ENCODE measurements around the gene NRG2.

The NRG2 gene

DNA sequence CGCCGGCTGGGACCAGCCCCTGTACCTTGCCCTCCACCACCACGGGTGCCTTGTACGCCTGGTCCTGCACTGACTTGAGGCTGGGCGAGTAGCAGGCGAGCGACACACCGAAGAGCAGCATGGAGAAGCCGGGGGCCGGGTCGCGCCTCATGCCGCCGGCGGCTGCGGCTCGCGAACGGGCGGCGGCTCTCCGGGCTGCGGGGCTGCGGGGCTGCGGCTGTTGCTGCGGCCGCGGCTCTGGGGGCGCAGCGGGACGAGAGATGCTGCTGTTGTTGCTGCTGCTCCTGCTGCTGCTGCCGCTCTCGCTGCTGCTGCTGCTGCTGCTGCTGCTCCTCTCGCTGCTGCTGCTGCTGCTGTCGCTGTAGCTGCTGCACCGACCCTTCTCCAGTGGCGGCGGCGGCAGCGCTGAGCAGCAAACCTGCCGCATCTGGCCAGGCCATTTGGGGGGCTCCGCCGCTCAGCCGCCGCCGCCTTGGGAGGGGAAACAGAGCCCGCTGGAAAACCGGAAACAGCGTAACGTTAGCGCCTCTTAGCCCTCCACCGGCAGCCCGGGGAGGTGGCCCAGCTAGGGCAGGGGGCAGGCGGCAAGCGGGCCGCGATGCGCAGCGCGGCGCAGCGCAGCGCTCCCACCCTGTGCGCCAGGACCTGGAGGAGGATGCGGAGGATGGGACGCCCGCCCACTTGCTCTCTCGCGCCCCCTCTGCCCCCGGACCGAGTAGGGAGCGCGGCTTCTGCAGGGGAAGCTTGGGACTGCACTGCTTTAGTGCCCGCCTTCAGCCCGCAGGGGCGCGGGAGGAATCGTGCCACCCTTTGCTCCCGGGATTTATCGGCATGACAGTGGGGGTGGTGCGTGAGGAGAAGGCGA is at the start of gene NRG2:
NRG2 (minus strand) TSS at position 657 of the 865 bp plus-strand sequence.
- no peak for DNase-seq

DNA sequence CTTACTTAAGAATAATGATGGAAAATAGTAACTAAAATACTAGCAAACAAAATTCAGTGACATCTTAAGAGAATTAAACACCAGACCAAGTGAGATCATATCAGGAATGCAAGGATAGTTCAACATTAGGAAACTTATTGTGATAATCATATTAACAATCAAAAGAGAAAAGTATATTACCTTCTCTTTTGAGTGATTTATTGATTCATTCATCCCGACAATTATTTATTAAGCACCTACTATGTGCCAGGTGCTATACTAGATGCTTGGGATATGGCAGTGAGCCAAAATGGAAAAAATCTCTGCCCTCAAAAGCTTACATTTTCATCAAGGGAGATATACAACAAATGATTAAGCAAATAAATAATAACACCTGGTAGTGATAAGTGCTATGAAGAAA is 47.2 kb upstream of the NRG2 start:
- no peak for DNase-seq

DNA sequence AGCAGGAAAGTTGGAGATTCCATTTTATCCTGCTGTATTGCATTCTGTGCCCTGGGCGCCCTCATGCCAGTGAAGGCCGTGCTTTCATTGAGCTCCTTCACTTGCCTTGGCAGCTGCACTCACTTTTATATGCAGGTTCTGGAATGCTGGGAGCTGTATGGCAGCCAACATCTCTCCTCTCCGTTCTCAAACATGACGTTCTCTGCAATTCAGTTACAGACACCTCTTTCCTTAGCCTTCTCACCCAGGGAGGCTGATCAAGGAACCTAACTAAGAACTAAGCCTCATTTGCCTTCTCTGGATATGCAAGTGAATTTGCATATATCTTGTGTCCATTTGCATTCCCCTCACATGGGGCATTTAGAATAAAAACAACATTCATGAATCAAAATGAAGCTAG is 41.4 kb upstream of the NRG2 start:
- DNase-seq = no peak

DNA sequence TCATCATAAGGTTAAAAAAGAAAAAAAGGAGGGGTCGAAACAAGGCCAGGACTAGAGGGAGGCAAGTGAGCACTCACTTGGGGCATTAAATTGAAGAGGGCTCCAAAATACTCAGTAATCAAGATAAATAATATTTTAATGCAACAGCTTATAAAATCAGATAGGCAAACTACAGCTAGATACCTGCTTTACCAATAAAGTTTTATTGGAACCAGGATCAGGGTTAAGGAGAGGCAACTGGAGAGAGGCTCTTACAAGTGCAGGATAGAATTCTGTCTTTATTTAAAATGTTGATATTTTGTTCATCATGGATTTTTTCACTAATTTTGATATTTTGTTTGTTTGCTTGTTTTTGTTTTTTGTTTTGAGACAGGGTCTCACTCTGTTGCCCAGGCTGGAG is 40.6 kb upstream of the NRG2 start:
- DNase-seq = no peak

DNA sequence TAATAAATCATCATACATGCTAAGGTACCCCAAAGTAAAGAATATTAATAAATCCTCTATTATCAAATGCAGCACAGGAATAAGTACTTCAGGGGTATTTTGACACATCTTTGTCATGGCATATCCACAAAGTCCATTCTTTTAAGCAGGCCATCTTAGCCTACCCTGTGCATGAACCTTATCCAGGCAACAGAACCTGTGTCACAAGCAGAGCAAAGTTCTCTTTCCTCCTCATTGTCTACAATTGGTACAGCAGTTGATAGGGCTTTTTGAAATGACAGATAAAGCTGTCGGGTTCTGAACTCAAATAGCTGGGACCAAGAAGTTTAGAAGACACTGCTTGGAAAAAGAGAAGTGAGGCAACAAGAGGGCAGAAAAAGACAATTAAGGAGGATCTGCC is 40.0 kb upstream of the NRG2 start:
- no peak for DNase-seq

DNA sequence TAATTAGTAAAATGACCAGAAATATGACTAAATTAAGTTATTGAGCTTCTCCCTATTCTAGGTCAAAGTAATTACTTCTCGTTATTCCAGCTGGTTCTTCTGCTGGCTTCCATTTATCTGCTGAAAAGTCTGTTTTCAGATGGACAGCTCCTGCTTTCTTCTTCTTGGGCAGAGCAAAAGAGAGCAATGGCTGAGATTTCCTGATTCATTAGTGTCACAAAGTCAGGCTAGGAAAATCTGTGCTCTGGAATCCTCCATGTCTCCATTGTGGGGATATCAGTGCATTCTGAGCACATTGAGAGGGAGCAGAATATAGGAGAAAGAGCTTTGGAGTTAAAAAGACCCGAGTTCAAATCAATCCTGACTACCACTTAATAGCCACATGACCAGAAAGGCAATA is 33.7 kb upstream of the NRG2 start:
- DNase-seq = no peak

DNA sequence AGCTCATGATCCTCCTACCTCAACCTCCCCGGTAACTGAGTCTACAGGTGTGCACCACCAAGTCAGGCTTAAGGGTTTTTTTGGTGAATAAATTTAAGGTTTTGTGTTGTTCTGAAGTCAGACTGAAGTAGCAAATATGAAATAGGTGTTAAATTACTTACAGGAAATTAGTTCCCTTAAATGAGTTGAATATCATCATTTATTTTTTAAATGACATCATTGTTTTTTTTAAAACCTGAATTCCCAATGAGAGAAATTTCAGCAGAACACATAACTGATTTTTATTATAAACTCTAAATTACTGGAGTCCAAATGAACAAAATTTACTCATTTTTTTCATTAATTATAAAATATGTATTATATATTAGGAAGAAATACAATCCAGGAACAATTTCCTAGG is 33.0 kb upstream of the NRG2 start:
- DNase-seq = no peak

DNA sequence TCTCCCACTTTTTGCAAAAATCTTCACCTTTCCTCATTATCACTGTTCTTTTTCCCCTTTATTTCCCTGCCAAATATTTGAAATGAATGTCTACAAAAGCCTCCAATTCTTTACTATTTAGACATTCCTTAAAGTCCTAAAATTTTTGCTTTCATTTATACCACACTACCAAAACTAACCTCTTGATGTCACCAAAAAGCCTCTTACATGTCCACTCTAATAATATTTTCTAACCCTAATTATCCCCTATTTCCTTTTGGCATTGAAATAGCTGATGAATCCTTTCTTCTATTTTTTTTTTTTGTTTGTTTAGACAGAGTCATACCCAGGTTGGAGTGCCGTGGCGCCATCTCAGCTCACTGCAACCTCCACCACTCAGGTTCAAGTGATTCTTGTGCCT is 32.3 kb upstream of the NRG2 start:
- no peak for DNase-seq

DNA sequence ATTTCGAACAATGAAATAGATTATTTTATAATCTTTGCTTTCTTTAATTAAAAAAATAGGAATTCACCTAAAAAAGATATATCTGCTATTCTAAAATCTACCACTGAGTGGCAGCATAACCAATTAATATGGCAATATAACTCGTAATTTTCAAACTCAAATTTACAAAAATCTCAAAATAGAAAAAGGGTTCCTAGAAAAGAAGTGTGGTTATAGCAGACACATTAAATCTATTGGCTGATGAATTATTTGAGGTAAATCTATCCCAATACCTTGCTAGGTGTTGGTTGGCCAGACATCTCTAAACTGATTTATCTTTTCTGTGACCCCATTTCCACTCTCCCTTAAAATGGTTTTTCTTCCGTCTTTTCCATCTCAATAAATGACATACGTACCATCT is 30.2 kb upstream of the NRG2 start:
- DNase-seq = no peak

DNA sequence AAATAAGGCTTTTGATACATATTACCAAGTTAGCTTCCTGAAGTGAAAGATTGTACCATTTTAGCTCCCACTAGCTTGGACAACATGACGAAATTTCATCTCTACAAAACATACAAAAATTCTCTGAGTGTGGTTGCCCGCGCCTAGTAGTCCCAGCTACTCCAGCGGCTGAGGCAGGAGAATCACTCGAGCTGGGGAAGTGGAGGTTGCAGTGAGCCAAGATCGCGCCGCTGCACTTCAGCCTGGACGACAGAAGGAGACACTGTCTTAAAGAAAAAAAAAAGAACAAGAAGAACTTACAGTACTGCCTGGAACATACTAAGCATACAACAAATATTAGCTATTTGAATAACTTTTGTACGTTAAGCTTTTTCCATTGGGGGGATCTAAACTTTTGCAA is 29.7 kb upstream of the NRG2 start:
- no peak for DNase-seq

DNA sequence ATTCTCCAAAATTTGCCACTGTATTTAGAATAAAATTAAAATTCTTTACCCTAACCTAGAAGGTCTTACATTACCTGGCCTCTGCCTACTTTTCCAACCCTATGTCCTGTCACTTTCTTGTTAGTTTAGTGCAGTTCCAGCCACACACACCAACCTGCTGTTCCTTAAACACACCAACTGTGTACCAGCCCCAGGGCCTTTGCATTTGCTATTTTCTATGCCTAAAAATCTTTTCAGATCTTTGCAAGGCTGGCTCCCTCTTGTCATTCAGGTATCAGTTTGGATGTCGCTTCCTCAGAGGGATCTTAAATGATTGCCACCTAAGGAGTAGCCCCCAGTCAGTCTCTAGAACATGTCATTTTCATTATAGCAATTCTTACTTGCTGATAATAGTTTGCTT is 17.7 kb upstream of the NRG2 start:
- DNase-seq = no peak

DNA sequence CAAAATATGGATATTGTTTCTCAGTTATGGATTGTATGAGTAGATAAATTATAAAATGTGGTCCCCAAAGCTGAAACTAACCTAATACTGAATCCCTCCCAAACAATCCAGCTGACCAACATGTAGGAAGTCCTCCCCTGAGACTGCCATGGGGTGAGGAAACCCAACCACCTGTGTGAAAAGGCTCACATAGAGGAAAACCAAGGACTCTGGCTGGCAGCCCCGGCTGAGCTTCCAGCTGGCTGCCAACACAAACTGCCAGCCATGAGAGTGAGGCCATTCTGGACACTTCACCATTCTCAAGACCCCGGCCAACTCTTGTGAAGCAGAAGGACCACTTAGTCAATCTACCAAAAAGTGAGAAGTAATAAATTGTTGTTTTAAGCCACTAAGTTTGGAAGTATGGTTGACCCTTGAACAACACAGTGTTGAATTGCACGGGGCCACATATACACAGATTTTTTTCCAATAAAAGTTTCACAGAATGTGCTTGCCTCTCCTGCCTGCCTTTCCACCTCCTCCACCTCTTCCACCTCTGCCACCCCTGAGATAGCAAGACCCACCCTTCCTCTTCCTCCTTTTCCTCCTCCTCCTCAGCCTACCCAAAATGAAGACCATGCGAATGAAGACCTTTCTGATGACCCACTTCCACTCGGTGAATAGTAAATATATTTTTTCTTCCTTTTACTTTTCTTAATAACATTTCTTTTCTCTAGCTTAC is 15.3 kb upstream of the NRG2 start:
- no peak for DNase-seq

DNA sequence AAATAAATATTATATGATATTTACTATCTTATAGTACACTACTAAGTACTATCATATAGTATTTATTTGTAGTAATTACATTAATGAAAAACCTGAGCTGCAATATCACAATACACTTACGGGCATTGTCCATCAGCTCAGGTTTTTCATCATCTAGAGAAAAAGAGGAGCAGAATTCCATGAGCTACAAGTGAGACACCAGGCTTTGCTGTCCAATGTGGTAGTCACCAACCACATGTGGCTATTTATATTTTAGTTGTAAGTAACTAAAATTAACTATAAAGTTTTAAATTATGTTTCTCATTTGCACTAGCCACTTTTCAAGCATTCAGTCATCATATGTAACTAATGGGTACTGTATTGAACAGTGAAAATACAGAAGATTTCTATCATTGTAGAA is 13.8 kb upstream of the NRG2 start:
- no peak for DNase-seq

DNA sequence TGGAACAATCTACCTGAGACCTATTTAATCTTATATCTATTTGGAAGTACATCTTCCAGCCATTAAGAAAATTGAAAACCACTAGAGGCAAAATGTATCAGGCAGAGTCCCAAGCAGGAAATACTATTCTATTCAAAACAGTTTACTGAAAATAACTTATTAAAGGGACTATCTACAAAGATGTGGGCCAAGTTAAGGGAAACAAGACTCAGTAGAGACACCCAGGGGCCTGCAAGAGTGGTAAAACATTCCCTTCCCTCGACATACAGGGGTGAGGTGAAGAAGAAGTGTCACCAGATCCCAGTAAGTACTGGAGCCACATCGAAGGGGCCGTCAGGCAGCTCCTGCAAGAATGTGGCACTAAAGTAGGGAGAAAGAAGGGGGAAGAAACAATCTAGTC is 12.1 kb upstream of the NRG2 start:
- no peak for DNase-seq

DNA sequence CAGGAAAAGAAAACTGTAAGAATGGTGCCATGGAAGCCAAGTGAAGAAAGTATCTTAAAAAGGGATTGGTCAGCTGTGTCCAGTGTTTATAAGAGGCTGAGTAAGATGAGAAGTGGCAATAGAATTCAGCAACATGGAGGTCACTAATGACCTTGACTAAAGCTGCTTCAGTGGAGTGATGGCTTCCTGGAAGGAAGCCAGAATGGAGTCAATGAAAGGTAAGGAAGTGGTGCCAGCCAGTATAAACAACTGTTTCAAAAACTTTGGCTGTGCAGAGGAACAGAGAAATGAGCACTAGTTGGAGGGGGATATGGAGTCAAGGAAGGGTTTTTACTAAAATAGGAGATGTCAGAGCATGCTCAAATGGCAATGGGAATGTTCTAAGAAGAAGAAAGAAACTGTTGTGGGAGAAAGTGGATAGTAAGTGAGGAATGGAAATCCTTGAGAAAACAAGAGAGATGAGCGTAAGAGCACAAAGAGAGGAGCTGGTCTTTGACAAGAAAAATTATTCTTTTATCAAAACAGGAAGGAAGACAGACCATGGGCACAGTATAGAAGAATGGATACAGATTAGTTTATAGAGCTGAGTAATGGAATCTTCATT is 11.1 kb upstream of the NRG2 start:
- DNase-seq = no peak

DNA sequence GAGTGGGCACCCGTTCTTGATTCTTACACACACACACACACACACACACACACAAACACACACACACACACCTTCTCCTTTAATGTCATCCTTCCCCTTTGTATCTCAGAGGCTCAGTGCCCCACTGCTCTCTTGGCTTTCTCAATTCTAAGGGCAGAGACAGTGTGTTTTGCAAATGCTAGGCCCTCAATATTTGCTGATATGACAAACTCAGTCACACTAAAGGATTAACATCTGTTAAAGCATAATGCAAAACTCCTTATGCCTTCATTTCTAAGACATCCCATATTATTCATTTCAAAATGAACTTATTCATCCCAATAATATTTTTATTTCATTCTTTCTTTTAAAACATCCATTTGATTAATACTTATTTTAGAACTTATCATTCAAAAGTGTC is 8.9 kb upstream of the NRG2 start:
- DNase-seq = no peak

DNA sequence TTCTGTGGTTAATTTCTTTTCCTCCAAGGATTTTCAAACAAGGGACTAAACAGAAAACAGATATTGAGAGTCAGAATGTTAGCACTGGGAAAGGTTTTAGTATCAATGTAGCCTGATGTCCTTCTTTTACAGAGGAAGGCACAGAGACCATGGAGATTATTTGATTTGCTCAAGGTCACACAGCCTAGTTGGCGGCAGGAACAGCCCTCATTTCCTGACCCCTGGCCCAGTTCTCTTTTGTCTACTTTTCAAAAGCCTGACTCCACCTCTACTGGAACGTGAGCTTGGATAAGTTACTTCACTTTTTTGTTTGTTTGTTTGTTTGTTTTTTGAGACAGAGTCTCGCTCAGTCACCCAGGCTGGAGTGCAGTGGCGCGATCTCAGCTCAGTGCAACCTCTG is 6.6 kb upstream of the NRG2 start:
- DNase-seq = no peak

DNA sequence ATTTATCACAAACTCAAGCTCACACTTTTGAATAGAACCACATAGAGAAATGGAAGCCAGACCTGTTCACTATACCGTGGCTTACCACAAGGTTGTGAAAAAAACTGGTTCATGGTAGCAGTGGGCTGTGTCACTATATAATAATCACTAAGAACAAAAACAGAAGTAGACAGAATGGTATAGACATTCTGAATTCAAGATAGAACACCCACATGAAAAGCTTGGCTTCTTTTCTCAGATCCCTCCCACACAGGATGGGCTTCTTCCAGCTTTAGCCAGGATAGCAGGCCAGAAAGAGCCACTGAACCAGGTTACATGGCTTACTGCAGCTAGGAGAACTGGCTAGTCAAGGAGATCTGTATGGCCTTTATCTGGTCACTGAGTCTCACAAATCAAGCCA is 6.1 kb upstream of the NRG2 start:
- no peak for DNase-seq

DNA sequence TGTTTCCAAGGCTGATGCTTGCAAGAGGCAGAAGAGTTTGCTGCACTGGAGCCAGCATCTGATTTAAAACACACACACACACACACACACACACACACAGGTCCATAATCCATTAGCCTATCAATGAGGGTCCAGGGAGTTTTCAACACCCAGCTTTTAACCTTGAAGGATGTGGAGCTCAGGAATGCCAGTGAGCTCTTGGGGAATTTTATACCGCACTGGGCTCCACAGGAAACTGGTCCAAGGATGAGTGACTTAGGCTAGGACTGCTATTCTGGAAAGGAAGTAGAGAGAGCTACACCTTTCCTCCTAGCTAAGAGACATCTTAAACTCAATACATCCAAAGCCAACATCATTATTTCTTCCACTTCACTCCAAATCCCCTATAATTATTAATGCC is 942 bp upstream of the NRG2 start:
- DNase-seq = no peak

DNA sequence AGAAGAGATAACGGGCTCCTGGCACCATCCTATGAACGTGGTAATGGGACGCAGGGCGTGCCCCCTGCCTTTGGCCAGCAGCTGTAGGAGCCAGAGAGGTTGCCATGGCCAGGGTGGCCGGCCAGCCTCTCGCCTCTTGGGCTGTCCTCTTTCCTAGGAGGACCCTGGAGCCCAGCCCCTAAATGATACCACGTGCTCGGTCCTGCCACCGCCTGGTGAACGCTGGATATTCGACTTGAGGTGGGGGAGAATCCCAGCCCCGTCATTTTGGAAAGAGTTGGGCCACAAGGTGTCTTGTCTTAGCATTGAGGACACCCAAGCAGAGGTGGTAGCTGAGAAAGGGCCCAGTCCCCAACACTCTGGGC is 391 bp upstream of the NRG2 start:
- no peak for DNase-seq

DNA sequence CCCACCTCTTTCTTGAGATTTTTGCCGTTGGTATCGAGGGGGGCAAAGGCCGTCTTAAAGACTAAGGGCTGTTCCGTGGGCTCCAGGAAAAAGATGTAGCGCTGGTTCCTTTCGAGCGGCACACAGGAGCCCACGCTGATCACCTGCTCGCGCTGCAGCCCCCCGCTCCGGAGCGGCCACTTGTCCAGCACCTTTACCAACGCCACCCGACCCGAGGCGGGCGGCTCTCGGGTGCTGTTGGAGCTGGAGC is 781 bp downstream of the NRG2 start:
- DNase-seq = no peak

DNA sequence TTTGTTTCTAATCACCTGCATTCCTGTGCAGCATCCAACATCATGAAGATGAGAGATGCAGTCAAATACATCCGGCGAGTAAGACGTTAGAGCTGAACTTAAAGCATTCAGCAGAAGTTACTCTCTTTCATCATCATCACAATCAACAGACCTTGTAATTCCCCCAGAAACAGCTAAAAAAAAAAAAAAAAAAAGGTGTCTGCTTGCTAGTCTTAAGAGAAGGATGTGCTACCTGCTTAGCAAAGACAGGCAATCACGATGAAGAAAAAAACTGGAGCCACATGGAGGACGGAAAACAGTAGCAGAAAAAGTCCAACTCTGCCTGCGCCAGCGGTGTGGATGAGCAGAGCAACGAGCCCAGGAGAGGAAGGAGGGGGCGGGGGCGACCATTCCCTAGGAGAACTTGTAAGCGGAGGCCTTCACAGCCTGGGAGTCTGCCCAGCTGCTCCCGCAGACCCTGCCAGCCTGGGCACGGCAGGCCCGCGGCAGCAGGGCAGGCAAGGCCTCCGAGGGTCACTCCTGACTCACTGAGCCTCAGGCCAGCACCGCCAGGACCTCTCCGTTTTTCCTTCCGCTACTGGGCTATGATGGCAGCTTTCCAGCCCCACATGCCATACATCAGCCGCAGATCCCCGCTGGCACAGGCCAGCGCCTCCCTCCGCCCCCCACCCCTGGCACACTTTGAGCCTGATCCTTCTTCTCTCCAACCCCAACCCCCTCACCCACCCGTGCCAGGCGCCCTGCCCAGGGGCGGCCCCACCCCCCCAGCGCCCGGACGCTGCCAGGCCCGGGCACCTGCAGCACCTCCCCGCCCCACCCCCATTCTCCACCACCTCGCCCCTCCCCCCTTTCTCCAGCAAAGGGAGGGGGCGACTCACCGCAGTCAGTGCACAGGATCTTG is 1.4 kb downstream of the NRG2 start:
- DNase-seq = no peak

DNA sequence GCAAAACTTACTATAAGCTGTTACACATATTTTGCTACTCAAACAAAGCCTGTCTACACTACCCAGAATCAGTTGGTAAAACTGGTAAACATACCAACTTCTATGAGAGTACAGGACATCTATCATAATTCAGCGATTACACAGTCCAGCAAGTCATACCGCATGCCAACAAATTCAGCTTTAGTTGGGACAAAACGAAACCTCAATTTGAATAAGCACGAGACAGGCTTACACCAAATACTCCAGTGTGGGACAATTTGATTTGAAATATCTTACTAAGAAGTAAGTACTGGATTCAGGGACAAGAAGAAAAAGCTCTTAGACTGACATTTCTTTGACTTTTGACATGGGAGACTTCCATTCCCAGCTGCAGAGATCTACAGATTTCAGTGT is 2.0 kb downstream of the NRG2 start:
- no peak for DNase-seq

DNA sequence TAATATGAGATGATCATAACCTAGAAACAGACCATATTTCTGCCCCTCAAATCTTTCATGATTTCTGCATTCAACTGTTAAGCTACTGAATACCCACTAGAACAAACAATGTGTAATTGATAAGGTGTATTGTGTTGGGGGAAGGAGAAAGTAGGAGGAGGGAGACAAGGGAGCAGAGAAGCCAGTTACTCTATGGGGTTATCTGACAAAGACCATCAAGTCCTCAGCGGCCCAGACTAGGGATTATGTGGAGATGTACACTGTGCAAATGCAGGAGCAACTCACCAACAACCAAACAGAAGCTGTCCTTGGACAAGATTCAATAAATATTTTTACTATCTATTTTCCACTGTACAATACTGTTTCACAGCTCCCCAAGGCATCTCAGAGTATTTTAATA is 2.7 kb downstream of the NRG2 start:
- DNase-seq = no peak

Measured in SIG-M5 (cell line).